ENCODE measurements around the gene SEMA6D. TPM values are rescaled to one million over a fixed set of nuclear protein-coding genes. Genes with fewer than 3 reads are reported as not detected.
A peak's percentile ranks its signal among the peaks of the same experiment; 100 is the strongest.

The SEMA6D gene
- total and polyA plus RNA-seq, 12 donors = 1.4 to 20.1 (median 11.9) TPM

GRCh38 chr15:47753591-47753990, 36.3 kb downstream of the SEMA6D start:
- Histone ChIP-seq H3K9me3 (peaks cover 0 to 31% (median 13%) of the 10 kb centered on the region in 11 donors), H3K4me1 (peaks cover 0 to 33% (median 11%) of the 10 kb centered on the region in 9 donors), H3K27me3 (no peaks in the 10 kb centered on the region), H3K36me3 (peaks cover 0 to 15% (median 0%) of the 10 kb centered on the region in 9 donors), H3K27ac (no peak overlapping the region), H3K4me3 (no peak overlapping the region)
- TF ChIP-seq CTCF (IDR thresholded peaks at IDR 0.05) = no peak
- 96 to 99% methylated on average over 4 of the region's 4 CpGs for WGBS, 2 donors
- ATAC-seq (no peak), DNase-seq (no peak)
- intact Hi-C loops (cut with DNase I) = no loop called here

- no peak overlapping the region for H3K27ac ChIP-seq
- H3K4me3 ChIP-seq = no peak overlapping the region
- peaks cover 0 to 40% (median 13%) of the 10 kb centered on the region in 9 donors for H3K4me1 ChIP-seq
- H3K9me3 ChIP-seq = peaks cover 0 to 31% (median 13%) of the 10 kb centered on the region in 11 donors
- H3K36me3 ChIP-seq = peaks cover 0 to 15% (median 0%) of the 10 kb centered on the region in 9 donors
- ATAC-seq (no peak), DNase-seq (no peak)
- no peaks in the 10 kb centered on the region for H3K27me3 ChIP-seq
- intact Hi-C loops (cut with DNase I) = no loop called here
- TF ChIP-seq CTCF (IDR thresholded peaks at IDR 0.05) = no peak
Observed at GRCh38 chr15:47754312-47754711, 37.0 kb downstream of the SEMA6D start.

GRCh38 chr15:47755941-47756340, 38.6 kb downstream of the SEMA6D start:
- H3K27me3 ChIP-seq = no peaks in the 10 kb centered on the region
- peaks cover 0 to 28% (median 2%) of the 10 kb centered on the region in 9 donors for H3K4me1 ChIP-seq
- no peak for DNase-seq
- TF ChIP-seq CTCF (IDR thresholded peaks at IDR 0.05) = no peak
- no peak overlapping the region for H3K4me3 ChIP-seq
- WGBS, 2 donors = 93 to 97% methylated on average over 2 of the region's 2 CpGs
- peaks cover 0 to 25% (median 0%) of the 10 kb centered on the region in 9 donors for H3K36me3 ChIP-seq
- intact Hi-C loops (cut with DNase I) = no loop called here
- H3K9me3 ChIP-seq = peaks cover 0 to 31% (median 13%) of the 10 kb centered on the region in 11 donors
- ATAC-seq = no peak
- no peak overlapping the region for H3K27ac ChIP-seq

GRCh38 chr15:47756872-47757271, 39.6 kb downstream of the SEMA6D start:
- H3K36me3 ChIP-seq = peaks cover 0 to 34% (median 7%) of the 10 kb centered on the region in 9 donors
- H3K27me3 ChIP-seq = no peaks in the 10 kb centered on the region
- ATAC-seq (peak in 6 of 8 donors; percentile 38 to 97 (median 66)), DNase-seq (peak in 1 of 2 donors; percentile 13)
- peaks cover 0 to 20% (median 0%) of the 10 kb centered on the region in 9 donors for H3K4me1 ChIP-seq
- peaks cover 0 to 31% (median 13%) of the 10 kb centered on the region in 11 donors for H3K9me3 ChIP-seq
- TF ChIP-seq CTCF (IDR thresholded peaks at IDR 0.05) = no peak
- 81 to 87% methylated on average over 2 of the region's 2 CpGs for WGBS, 2 donors
- H3K4me3 ChIP-seq = no peak overlapping the region
- intact Hi-C loops (cut with DNase I) = no loop called here
- H3K27ac ChIP-seq = peak overlapping the region in 1 of 10 donors; percentile 26
